Fibroblast of skin of left biceps (primary cell): ENCODE data around the gene BTG3.
A peak's percentile ranks its signal among the peaks of the same experiment; 100 is the strongest.

ENCODE experiments used
- DNase-seq, 2 experiments: peaks; one replicate each; pipeline ENCODE4 v3.0.0-alpha.2; 2013; ENCODE audit warnings: low read depth in 2 of 2

BTG3 gene

GRCh38 chr21:17585875-17586450 is 26.7 kb downstream of the BTG3 start:
- peak in 1 of 2 experiments; percentile 18 for DNase-seq

- DNase-seq = no peak
Observed at GRCh38 chr21:17583898-17584297, 28.8 kb downstream of the BTG3 start.

GRCh38 chr21:17580319-17580718 is 32.4 kb downstream of the BTG3 start:
- DNase-seq = no peak

- DNase-seq = no peak
Observed at GRCh38 chr21:17578876-17579275, 33.8 kb downstream of the BTG3 start.

DNA sequence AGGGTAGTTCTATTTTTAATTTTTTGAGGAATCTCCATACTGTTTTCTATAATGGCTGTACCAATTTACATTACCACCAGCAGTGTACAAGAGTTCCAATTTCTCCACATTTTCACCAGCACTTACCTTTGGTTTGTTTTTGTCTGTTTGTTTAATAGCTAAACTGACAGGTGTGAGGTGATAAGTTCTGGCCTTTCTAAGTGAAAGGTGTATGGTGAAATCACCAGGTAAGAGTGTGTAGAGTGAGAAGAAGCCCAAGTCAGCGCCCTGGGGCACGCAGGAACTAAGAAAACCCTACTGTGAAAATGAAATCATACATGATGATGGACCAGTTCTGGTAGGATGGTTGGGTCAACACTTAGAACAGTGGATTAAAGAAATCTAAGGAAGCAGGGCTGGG is 34.5 kb downstream of the BTG3 start:
- no peak for DNase-seq

- no peak for DNase-seq
Observed at GRCh38 chr21:17577701-17578100, 35.0 kb downstream of the BTG3 start.

DNA sequence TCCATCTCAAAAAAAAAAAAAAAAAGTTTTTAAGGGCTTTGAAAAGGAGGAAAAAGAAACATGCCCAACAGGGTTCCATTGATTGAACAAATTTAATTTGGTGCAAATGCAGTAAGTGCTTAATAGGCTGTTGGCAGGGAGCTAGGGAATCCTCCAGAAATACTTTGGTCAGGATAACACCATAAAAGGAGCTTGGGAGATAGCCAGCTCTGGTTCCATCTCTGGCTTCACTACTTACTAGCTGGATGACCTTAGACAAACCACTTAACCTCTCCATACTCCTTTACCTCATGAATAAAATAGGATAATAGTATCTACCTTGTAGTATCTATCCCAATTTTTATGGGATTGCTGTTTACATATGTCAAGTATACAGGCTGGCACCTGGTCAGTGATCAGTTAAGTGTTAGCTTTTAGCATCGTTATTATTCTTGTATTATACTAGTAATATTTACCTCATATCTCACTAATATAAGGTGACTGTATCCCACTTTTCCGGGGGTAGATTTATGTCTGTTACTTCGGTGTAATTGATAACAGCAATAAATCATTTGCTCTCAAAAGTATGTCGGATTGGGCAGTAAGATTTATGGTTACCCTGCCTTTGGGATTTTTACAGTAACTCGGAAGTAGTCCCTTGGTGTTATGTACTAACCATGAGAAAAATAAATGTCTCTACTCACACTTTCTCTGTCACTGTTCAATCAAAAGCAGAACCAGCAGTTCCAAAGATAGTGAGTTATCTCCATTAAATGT is 36.4 kb downstream of the BTG3 start:
- DNase-seq = no peak

GRCh38 chr21:17575076-17575475 is 37.6 kb downstream of the BTG3 start:
- no peak for DNase-seq

GRCh38 chr21:17572431-17572830 is 40.3 kb downstream of the BTG3 start:
- no peak for DNase-seq

DNA sequence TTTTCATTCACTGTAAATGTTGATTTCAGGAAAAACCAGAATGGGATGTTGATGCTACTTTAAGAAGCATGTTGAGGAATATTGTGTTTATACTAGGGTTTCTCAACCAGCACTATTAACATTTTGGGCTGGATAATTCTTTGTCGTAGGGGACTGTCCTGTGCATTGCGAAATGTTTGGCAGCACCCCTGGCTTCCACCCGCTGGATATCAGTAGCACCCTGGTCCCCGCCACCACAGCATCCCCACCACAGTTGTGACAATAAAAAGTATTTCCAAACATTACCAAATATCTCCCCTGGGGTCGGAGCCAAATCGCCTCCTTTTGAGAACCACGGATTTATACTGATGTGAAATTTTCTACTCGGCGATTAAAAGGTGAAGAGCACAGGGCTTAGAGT is 41.9 kb downstream of the BTG3 start:
- no peak for DNase-seq

- no peak for DNase-seq
Observed at GRCh38 chr21:17560377-17561025, 52.2 kb downstream of the BTG3 start.

DNA sequence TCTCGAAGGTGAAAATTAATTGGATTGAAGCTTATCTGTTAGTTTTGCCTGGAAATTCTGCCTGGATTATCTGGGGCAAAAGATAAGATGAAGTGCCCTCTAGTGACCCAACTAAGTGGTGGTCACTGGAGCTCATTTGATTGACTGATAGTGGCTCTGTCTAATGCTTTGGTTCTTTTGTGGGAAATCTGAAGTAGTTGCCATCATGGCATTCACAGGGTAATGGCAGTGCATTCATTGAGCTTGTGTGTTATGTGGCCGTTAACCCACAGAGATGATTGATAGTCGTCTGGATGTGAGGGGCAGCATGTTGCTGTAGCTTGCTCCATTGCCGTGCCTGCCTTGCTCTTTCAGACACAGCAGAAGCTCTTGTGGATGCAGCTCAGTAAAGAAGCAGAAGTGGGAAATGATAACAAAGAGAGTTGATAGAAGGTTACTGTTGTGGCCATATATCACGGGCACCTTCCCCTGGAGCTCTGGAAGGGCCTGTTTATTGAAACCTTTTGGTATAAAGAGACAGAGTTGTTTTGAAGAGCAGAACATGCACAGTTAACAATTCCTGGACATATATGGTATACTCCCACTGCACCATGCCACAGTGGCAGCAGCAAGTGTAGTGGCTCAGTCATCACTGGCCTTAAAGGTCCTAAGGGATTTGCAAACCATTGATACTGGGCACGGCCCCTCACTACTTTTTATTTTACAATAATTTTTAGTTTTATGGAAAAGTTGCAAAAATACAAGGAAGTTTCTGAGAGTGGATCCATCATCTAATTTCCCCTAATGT is 57.8 kb downstream of the BTG3 start:
- DNase-seq = no peak

- DNase-seq = no peak
Observed at GRCh38 chr21:17554120-17554519, 58.6 kb downstream of the BTG3 start.

DNA sequence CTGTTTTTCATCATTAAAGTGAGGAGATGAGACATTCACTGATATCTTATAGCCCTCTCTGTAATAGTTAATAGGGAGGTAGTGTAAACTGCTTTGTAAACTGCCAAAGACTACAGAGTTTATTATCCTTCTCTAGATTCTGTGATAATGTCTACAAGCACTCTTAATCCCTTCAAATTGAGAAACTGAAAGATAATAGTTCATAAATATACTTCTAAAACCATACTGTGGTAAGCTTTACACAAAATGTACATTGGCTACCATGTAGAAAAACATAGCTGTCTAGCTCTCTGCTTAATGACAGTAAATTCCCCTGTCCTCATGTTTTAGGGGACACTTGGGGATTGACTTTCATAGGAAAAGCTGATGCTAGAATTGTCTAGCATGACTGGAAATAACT is 60.3 kb downstream of the BTG3 start:
- no peak for DNase-seq

- no peak for DNase-seq
Observed at GRCh38 chr21:17550671-17551308, 61.9 kb downstream of the BTG3 start.

DNA sequence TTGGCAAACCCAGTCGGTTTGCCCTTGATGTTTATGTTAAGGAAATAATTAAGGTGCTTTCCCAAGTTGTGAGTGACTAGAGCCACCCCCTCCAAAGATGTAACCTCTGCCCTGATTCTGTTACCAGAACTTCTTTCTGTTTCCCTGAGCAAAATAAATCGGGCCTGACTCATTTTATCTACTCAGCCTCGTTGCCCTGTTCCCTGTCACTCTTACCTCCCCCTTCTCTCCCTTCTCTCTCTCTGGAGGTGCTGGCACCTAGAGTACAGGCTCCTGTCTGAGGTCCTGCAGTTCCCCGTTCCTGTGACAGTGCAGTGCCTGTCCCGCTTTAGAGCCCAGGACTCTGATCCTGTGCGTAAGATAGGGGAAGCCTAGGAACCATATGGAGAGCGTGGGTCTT is 64.4 kb downstream of the BTG3 start:
- DNase-seq = no peak

DNA sequence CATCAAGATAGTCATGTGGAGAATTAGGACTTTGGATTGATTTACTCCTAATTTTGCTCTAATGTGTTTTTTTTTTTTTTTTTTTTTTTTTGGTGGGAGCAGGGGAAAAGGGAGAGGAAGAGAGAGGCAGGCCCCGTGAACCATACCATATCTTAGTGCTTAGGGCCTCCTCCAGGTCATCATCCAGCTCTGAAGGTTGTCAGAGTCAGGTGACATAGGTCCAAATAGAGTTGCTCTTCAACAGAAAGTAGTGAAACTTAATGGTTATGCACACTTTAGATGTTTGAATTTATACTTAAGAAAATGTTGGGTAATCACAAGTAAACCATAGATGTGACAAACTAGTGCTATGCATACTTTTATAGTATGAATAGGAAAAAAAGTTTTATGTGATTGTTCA is 67.7 kb downstream of the BTG3 start:
- no peak for DNase-seq
